Thyroid gland (tissue), 4 donors: ENCODE results near the gene C17orf75. TPM values are rescaled to one million over a fixed set of nuclear protein-coding genes. Genes with fewer than 3 reads are reported as not detected.

Experiments used
- DNase-seq, 2 donors: peaks; one replicate each; pipeline ENCODE4 v3.0.0-alpha.2; 2019
- H3K27ac ChIP-seq, 3 donors: fragments of 200-600 bp; sonication (generic); 1 replicate in 2 of 3; 2 replicates in 1 of 3; pipeline ENCODE4 v1.5.1; 2016 to 2019; ENCODE audit warnings: mild to moderate bottlenecking in 1 of 3, moderate library complexity in 1 of 3
- H3K27me3 ChIP-seq: fragments of 200-600 bp; sonication (generic); one replicate; pipeline ENCODE4 v1.5.1; 2019
- H3K36me3 ChIP-seq, 2 donors: fragments of 200-600 bp; sonication (generic); one replicate each; pipeline ENCODE4 v1.5.1; 2016 to 2019
- H3K4me1 ChIP-seq, 2 donors: fragments of 200-600 bp; sonication (generic); one replicate each; pipeline ENCODE4 v1.5.1; 2017 to 2019
- H3K4me3 ChIP-seq, 3 donors: fragments of 200-600 bp; sonication (generic); replicated peaks in 1 of 3; 1 replicate in 2 of 3; 2 replicates in 1 of 3; pipeline ENCODE4 v1.5.1; 2016; ENCODE audit warnings: mild to moderate bottlenecking in 1 of 3
- H3K9me3 ChIP-seq: fragments of 200-600 bp; sonication (generic); one replicate; pipeline ENCODE4 v1.5.1; 2017
- CTCF ChIP-seq, 6 experiments: fragments of 200-600 bp in 3 of 6; fragments of 450-650 bp in 3 of 6; sonication (generic) in 3 of 6; IDR thresholded peaks; one replicate each; pipeline ENCODE4 v1.5.1; 2016 to 2019; ENCODE audit warnings: antibody characterized with exemption in 6 of 6, mild to moderate bottlenecking in 2 of 6, inconsistent platforms in 1 of 6, moderate library complexity in 1 of 6
- POLR2A ChIP-seq, 2 donors: fragments of 450-650 bp; IDR thresholded peaks; one replicate each; pipeline ENCODE4 v1.6.1; 2017; ENCODE audit warnings: antibody characterized with exemption in 2 of 2, mild to moderate bottlenecking in 2 of 2, moderate library complexity in 1 of 2
- WGBS, 2 donors: methylation state at CpG; one replicate each; pipeline ENCODE4 v1.1.5; 2017; 5-methylcytosine and 5-hydroxymethylcytosine counted together
- intact Hi-C: fragments of 100-400 bp; cut with DNase I; formaldehyde crosslinking; loops from one replicate; pipeline ENCODE4 v1.15.1; 2023
- total RNA-seq, 4 donors: library from RNA; depleted of rRNA; stranded (reverse); fragments of >200 nt; gene quantifications; one replicate each; pipeline ENCODE4 v1.2.3, GENCODE V29; 2016

C17orf75 gene
- total RNA-seq, 4 donors from 2014 or later = 16.1 to 27.7 (median 21.9) TPM

DNA sequence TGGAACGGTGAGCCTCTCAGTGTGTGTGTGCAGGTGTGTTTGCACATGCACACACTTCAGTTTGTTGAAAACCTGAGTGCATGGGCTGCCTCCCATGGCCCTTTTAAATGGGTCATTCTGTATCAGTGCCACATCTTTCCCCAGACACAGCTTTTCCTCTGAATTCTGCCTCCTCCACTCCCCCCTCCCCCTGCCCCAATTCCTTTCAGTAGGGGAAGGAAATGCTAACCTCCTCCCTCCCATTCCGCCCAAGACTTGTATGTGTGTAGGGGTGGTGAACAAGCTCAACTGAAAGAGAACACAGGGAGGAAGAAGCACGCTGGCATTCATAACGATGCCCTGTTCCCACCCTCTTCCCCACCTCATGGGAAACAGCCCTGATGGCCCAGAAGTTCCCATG is 34.3 kb downstream of the C17orf75 start:
- Histone ChIP-seq H3K36me3 (no peaks in the 10 kb centered on the region), H3K9me3 (no peaks in the 10 kb centered on the region), H3K27ac (no peak overlapping the region), H3K27me3 (no peaks in the 10 kb centered on the region), H3K4me1 (no peaks in the 10 kb centered on the region), H3K4me3 (no peak overlapping the region)
- no peak for TF ChIP-seq POLR2A (IDR thresholded peaks at IDR 0.05)
- no peak for TF ChIP-seq CTCF (IDR thresholded peaks at IDR 0.05)
- no peak for DNase-seq
- intact Hi-C loops = no loop called here
- WGBS, 2 donors = 61 to 70% methylated on average over 4 of the region's 4 CpGs

DNA sequence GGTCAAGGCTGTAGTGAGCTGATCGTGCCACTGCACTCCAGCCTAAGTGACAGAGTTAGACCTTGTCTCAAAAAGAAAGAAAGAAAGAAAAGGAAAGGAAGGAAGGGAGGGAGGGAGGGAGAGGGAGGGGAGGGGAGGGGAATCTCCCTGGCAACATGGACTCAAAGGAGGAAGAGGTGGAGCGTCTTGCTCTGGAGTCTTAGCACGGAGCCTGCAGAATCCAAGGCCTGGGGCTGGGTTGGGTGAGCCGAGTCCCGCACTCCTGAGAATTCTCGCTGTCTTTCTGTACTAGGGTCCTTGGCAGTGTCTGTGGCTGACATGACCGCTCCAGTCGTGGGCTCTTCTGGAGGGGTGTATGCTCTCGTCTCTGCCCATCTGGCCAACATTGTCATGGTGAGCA is 36.9 kb downstream of the C17orf75 start:
- H3K36me3 ChIP-seq = no peaks in the 10 kb centered on the region
- no peaks in the 10 kb centered on the region for H3K27me3 ChIP-seq
- TF ChIP-seq CTCF (IDR thresholded peaks at IDR 0.05) (no peak), POLR2A (IDR thresholded peaks at IDR 0.05) (no peak)
- H3K27ac ChIP-seq = no peak overlapping the region
- intact Hi-C loops = no loop called here
- H3K4me3 ChIP-seq = no peak overlapping the region
- 75 to 84% methylated on average over 6 to 9 of the region's 9 CpGs for WGBS, 2 donors
- H3K9me3 ChIP-seq = no peaks in the 10 kb centered on the region
- no peaks in the 10 kb centered on the region for H3K4me1 ChIP-seq
- no peak for DNase-seq

- intact Hi-C loops = no loop called here
- DNase-seq = no peak
- 37 to 55% methylated on average over 2 of the region's 2 CpGs for WGBS, 2 donors
- H3K4me3 ChIP-seq = no peak overlapping the region
- no peak overlapping the region for H3K27ac ChIP-seq
- H3K9me3 ChIP-seq = no peaks in the 10 kb centered on the region
- no peaks in the 10 kb centered on the region for H3K36me3 ChIP-seq
- no peaks in the 10 kb centered on the region for H3K27me3 ChIP-seq
- no peaks in the 10 kb centered on the region for H3K4me1 ChIP-seq
- TF ChIP-seq POLR2A (IDR thresholded peaks at IDR 0.05) (no peak), CTCF (IDR thresholded peaks at IDR 0.05) (no peak)
Measured at GRCh38 chr17:32303781-32304288, 38.1 kb downstream of the C17orf75 start.

DNA sequence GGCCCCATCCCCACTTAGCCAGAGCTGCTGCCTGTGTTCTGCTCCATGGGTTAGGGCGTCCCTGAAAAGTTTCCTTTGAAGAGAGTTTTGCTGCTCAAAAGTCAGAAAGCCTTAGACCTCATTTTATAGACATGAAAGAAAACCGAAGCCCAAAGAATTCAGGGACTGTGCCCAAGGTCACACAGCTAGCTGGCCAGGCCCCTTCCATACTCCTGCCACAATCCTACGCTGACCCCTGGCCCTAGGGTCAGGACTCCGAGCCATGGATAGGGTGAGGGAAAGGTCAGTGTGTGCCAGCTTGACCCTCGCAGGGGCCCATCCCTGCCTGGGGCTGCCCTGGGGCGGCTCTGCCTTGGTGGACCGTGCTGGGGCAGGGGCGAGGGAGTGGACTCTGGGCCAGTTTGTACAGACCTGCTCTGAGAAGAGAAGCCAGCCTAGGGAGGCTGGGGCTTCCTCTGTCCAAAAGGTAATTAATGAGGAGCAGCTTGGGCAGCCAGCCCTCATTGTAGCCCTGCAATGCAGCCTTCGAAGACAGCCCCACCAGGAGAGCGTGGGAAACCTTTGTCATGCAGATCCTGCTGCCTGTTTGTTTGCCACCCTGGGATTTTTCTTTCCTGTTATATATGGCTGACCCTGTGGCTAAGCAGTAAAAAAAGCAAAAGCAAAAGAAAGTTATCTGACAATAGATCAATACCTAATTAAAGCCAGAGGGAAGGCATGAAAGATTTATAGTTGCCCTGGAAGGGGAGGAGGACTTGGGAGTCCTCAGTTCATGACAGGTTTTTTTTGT is 38.9 kb downstream of the C17orf75 start:
- no peak for DNase-seq
- H3K36me3 ChIP-seq = no peaks in the 10 kb centered on the region
- H3K27ac ChIP-seq = no peak overlapping the region
- TF ChIP-seq POLR2A (IDR thresholded peaks at IDR 0.05) = no peak
- TF ChIP-seq CTCF (IDR thresholded peaks at IDR 0.05) = no peak
- H3K27me3 ChIP-seq = no peaks in the 10 kb centered on the region
- H3K4me3 ChIP-seq = no peak overlapping the region
- WGBS, 2 donors = 66 to 89% methylated on average over 6 to 8 of the region's 10 CpGs
- H3K9me3 ChIP-seq = no peaks in the 10 kb centered on the region
- intact Hi-C loops = no loop called here
- H3K4me1 ChIP-seq = no peaks in the 10 kb centered on the region

- no peaks in the 10 kb centered on the region for H3K4me1 ChIP-seq
- no peaks in the 10 kb centered on the region for H3K9me3 ChIP-seq
- intact Hi-C loops = no loop called here
- H3K27me3 ChIP-seq = no peaks in the 10 kb centered on the region
- 51 to 57% methylated on average over 4 of the region's 4 CpGs for WGBS, 2 donors
- no peak for TF ChIP-seq POLR2A (IDR thresholded peaks at IDR 0.05)
- no peak for TF ChIP-seq CTCF (IDR thresholded peaks at IDR 0.05)
- H3K4me3 ChIP-seq = no peak overlapping the region
- H3K36me3 ChIP-seq = no peaks in the 10 kb centered on the region
- no peak for DNase-seq
- no peak overlapping the region for H3K27ac ChIP-seq
Measured at GRCh38 chr17:32302037-32302436, 39.9 kb downstream of the C17orf75 start.
